Osteoblast (primary cell): ENCODE data around the gene EFNB1. TPM values are rescaled to one million over a fixed set of nuclear protein-coding genes. Genes with fewer than 3 reads are reported as not detected.

ENCODE experiments used
- DNase-seq: peaks from one replicate; pipeline ENCODE4 v3.0.0; 2011; ENCODE audit warnings: low spot score, mixed read lengths; ENCODE audit not compliant: insufficient read length; ENCODE audit errors: missing footprints
- H2AFZ ChIP-seq: 2 replicates; pipeline ENCODE4 v1.6.0; 2011; ENCODE audit warnings: mild to moderate bottlenecking, low read length
- H3K27ac ChIP-seq: 2 replicates; pipeline ENCODE4 v1.5.1; 2011; ENCODE audit warnings: mild to moderate bottlenecking, low read depth, low read length, moderate library complexity
- H3K27me3 ChIP-seq: 2 replicates; pipeline ENCODE4 v1.6.0; 2012; ENCODE audit warnings: mild to moderate bottlenecking, control low read depth, inconsistent platforms, low read length, moderate library complexity; ENCODE audit not compliant: insufficient read depth
- H3K36me3 ChIP-seq: 2 replicates; pipeline ENCODE4 v1.5.1; 2011; ENCODE audit warnings: mild to moderate bottlenecking, low read length, control low read depth, moderate library complexity; ENCODE audit not compliant: insufficient read depth
- H3K4me1 ChIP-seq: 2 replicates; pipeline ENCODE4 v1.5.1; 2011; ENCODE audit warnings: mild to moderate bottlenecking, low read length, control low read depth, moderate library complexity; ENCODE audit not compliant: insufficient read depth
- H3K4me2 ChIP-seq: 2 replicates; pipeline ENCODE4 v1.6.0; 2011; ENCODE audit warnings: mild to moderate bottlenecking, low read length; ENCODE audit not compliant: insufficient read depth
- H3K4me3 ChIP-seq: fragments of 200-600 bp; sonication (generic); 3 replicates; pipeline ENCODE4 v1.5.1; 2012; ENCODE audit warnings: mild to moderate bottlenecking, low read length, inconsistent platforms; ENCODE audit not compliant: insufficient read depth
- H3K79me2 ChIP-seq: 2 replicates; pipeline ENCODE4 v1.6.0; 2012; ENCODE audit warnings: mild to moderate bottlenecking, low read length, control low read depth, inconsistent platforms; ENCODE audit not compliant: insufficient read depth
- H3K9me3 ChIP-seq: 2 replicates; pipeline ENCODE4 v1.5.1; 2011; ENCODE audit warnings: low read depth, low read length, control low read depth
- H4K20me1 ChIP-seq: 2 replicates; pipeline ENCODE4 v1.6.0; 2012; ENCODE audit warnings: mild to moderate bottlenecking, low read length, control low read depth; ENCODE audit not compliant: insufficient read depth
- CTCF ChIP-seq: IDR thresholded peaks from 2 replicates; pipeline ENCODE4 v1.5.1; 2011; ENCODE audit warnings: mild to moderate bottlenecking, low read depth, low read length, moderate library complexity; ENCODE audit errors: extremely low read depth
- total RNA-seq: library from RNA; depleted of rRNA; stranded (reverse); fragments of >200 nt; gene quantifications from 2 replicates; pipeline ENCODE4 v1.2.3, GENCODE V29; 2012

Gene EFNB1
- total RNA-seq, 1 donor: 34.7 TPM

GRCh38 chrX:68821616-68822015 lies 7.2 kb upstream of the EFNB1 start:
- no peak for TF ChIP-seq CTCF
- no peaks in the 10 kb centered on the region for H3K4me1 ChIP-seq
- H3K4me2 ChIP-seq: no peak overlapping the region
- H2AFZ ChIP-seq: no peak overlapping the region
- no peaks in the 10 kb centered on the region for H3K79me2 ChIP-seq
- H3K27me3 ChIP-seq: peaks cover 39% of the 10 kb centered on the region
- no peak for DNase-seq
- no peak overlapping the region for H3K4me3 ChIP-seq
- no peak overlapping the region for H3K27ac ChIP-seq
- no peaks in the 10 kb centered on the region for H3K36me3 ChIP-seq
- peaks cover 3% of the 10 kb centered on the region for H4K20me1 ChIP-seq
- H3K9me3 ChIP-seq: no peaks in the 10 kb centered on the region

GRCh38 chrX:68822641-68823410 lies 6.0 kb upstream of the EFNB1 start:
- peak; percentile 87 for DNase-seq
- H3K9me3 ChIP-seq: no peaks in the 10 kb centered on the region
- H4K20me1 ChIP-seq: peaks cover 3% of the 10 kb centered on the region
- H3K4me3 ChIP-seq: no peak overlapping the region
- peak overlapping the region; percentile 44 for H2AFZ ChIP-seq
- no peaks in the 10 kb centered on the region for H3K36me3 ChIP-seq
- H3K4me2 ChIP-seq: no peak overlapping the region
- H3K4me1 ChIP-seq: no peaks in the 10 kb centered on the region
- H3K79me2 ChIP-seq: no peaks in the 10 kb centered on the region
- H3K27me3 ChIP-seq: peaks cover 37% of the 10 kb centered on the region
- peak; percentile 66 for TF ChIP-seq CTCF
- H3K27ac ChIP-seq: no peak overlapping the region

GRCh38 chrX:68823413-68824151 lies 5.2 kb upstream of the EFNB1 start:
- H4K20me1 ChIP-seq: peaks cover 3% of the 10 kb centered on the region
- no peaks in the 10 kb centered on the region for H3K9me3 ChIP-seq
- no peak for TF ChIP-seq CTCF
- H3K4me1 ChIP-seq: peaks cover 3% of the 10 kb centered on the region
- no peak overlapping the region for H3K4me2 ChIP-seq
- H3K27ac ChIP-seq: no peak overlapping the region
- DNase-seq: peak; percentile 21
- peaks cover 35% of the 10 kb centered on the region for H3K27me3 ChIP-seq
- H2AFZ ChIP-seq: no peak overlapping the region
- no peaks in the 10 kb centered on the region for H3K79me2 ChIP-seq
- no peaks in the 10 kb centered on the region for H3K36me3 ChIP-seq
- no peak overlapping the region for H3K4me3 ChIP-seq

GRCh38 chrX:68824152-68824433 lies 4.7 kb upstream of the EFNB1 start:
- H3K4me1 ChIP-seq: peaks cover 3% of the 10 kb centered on the region
- TF ChIP-seq CTCF: no peak
- peaks cover 3% of the 10 kb centered on the region for H4K20me1 ChIP-seq
- H3K36me3 ChIP-seq: no peaks in the 10 kb centered on the region
- H3K79me2 ChIP-seq: no peaks in the 10 kb centered on the region
- H3K27ac ChIP-seq: no peak overlapping the region
- H2AFZ ChIP-seq: no peak overlapping the region
- H3K4me3 ChIP-seq: no peak overlapping the region
- DNase-seq: no peak
- no peak overlapping the region for H3K4me2 ChIP-seq
- H3K9me3 ChIP-seq: no peaks in the 10 kb centered on the region
- H3K27me3 ChIP-seq: peaks cover 35% of the 10 kb centered on the region
